WERI-Rb-1 (cell line): ENCODE measurements around the gene STK10.
"Not testable (repeated sequence)": the region's sequence is repeated elsewhere in the genome, so short reads cannot be mapped to it uniquely, and the experiment has no call there.

ENCODE experiments used
- DNase-seq: peaks from one replicate; pipeline ENCODE4 v3.0.0-alpha.2; 2020
- H3K27ac ChIP-seq: fragments of 250-450 bp; sonication (Bioruptor Pico); 2 replicates; pipeline ENCODE4 v1.5.1; 2020; ENCODE audit warnings: mild to moderate bottlenecking, moderate library complexity
- H3K27me3 ChIP-seq: fragments of 250-450 bp; sonication (Bioruptor Pico); 2 replicates; pipeline ENCODE4 v1.5.1; 2021; ENCODE audit warnings: mild to moderate bottlenecking, low read depth, moderate library complexity; ENCODE audit not compliant: insufficient read depth, severe bottlenecking
- H3K36me3 ChIP-seq: fragments of 250-450 bp; sonication (Bioruptor Pico); 2 replicates; pipeline ENCODE4 v1.5.1; 2020; ENCODE audit warnings: mild to moderate bottlenecking, moderate library complexity
- H3K4me3 ChIP-seq: 2 replicates; pipeline ENCODE4 v1.5.1; 2011; ENCODE audit warnings: low read depth, mild to moderate bottlenecking, control low read depth, low read length
- H3K9me3 ChIP-seq: fragments of 250-450 bp; sonication (Bioruptor Pico); 2 replicates; pipeline ENCODE4 v1.5.1; 2021; ENCODE audit warnings: mild to moderate bottlenecking, moderate library complexity; ENCODE audit not compliant: severe bottlenecking
- CTCF ChIP-seq: IDR thresholded peaks from 2 replicates; pipeline ENCODE4 v1.5.1; 2011; ENCODE audit warnings: low read depth, mild to moderate bottlenecking, control low read depth, inconsistent platforms, low read length

The STK10 gene

GRCh38 chr5:172211676-172212075 lies 23.7 kb upstream of the STK10 start:
- Histone ChIP-seq H3K4me3 (no peak overlapping the region), H3K27ac (no peak overlapping the region), H3K27me3 (no peaks in the 10 kb centered on the region), H3K36me3 (peaks cover 50% of the 10 kb centered on the region), H3K9me3 (no peaks in the 10 kb centered on the region)
- no peak for TF ChIP-seq CTCF
- DNase-seq, result no peak

- no peak for DNase-seq
- no peak overlapping the region for H3K4me3 ChIP-seq
- no peaks in the 10 kb centered on the region for H3K9me3 ChIP-seq
- H3K27me3 ChIP-seq, result no peaks in the 10 kb centered on the region
- TF ChIP-seq CTCF, result no peak
- H3K27ac ChIP-seq, result no peak overlapping the region
- peaks cover 42% of the 10 kb centered on the region for H3K36me3 ChIP-seq
Observed at GRCh38 chr5:172209714-172210113, 21.7 kb upstream of the STK10 start.

GRCh38 chr5:172207511-172207910 lies 19.5 kb upstream of the STK10 start:
- TF ChIP-seq CTCF, result no peak
- Histone ChIP-seq H3K27me3 (no peaks in the 10 kb centered on the region), H3K4me3 (no peak overlapping the region), H3K36me3 (peaks cover 28% of the 10 kb centered on the region), H3K9me3 (no peaks in the 10 kb centered on the region), H3K27ac (no peak overlapping the region)
- DNase-seq, result no peak

GRCh38 chr5:172205984-172206383 lies 18.0 kb upstream of the STK10 start:
- not testable (repeated sequence) for DNase-seq, H3K27ac ChIP-seq, H3K4me3 ChIP-seq, H3K27me3 ChIP-seq, H3K9me3 ChIP-seq
- H3K36me3 ChIP-seq, result peaks cover 12% of the 10 kb centered on the region

GRCh38 chr5:172200476-172200875 lies 12.5 kb upstream of the STK10 start:
- Histone ChIP-seq H3K36me3 (no peaks in the 10 kb centered on the region), H3K9me3 (no peaks in the 10 kb centered on the region), H3K4me3 (no peak overlapping the region), H3K27me3 (no peaks in the 10 kb centered on the region), H3K27ac (no peak overlapping the region)
- DNase-seq, result no peak
- TF ChIP-seq CTCF, result no peak

GRCh38 chr5:172199446-172199845 lies 11.4 kb upstream of the STK10 start:
- Histone ChIP-seq H3K27ac (no peak overlapping the region), H3K4me3 (no peak overlapping the region), H3K27me3 (no peaks in the 10 kb centered on the region), H3K9me3 (no peaks in the 10 kb centered on the region), H3K36me3 (no peaks in the 10 kb centered on the region)
- DNase-seq, result no peak
- TF ChIP-seq CTCF, result no peak

GRCh38 chr5:172197775-172198174 lies 9.8 kb upstream of the STK10 start:
- H3K9me3 ChIP-seq, H3K4me3 ChIP-seq, DNase-seq, H3K27ac ChIP-seq, H3K36me3 ChIP-seq, H3K27me3 ChIP-seq: not testable (repeated sequence)
